T-cell (primary cell): ENCODE data around the gene C1QB. TPM values are rescaled to one million over a fixed set of nuclear protein-coding genes. Genes with fewer than 3 reads are reported as not detected.

Experiments
- ATAC-seq, 4 experiments: fragments of 200-7000 bp in 3 of 4; fragments of 150-1000 bp in 1 of 4; cut with Tn5 transposase; replicated peaks in 1 of 4; 1 replicate in 3 of 4; 2 replicates in 1 of 4; pipeline ENCODE4 v1.10.0; 2021; ENCODE audit warnings: moderate library complexity in 3 of 4, mild to moderate bottlenecking in 2 of 4, moderate number of reproducible peaks in 1 of 4
- CTCF ChIA-PET, 2 donors: fragments of 300-600 bp; sonication (Branson Sonifier 250); formaldehyde crosslinking; loops; one replicate each; lab custom pipeline; 2022; ENCODE audit warnings: antibody characterized with exemption in 2 of 2; lab: Charles Lee
- POLR2A ChIA-PET, 2 donors: fragments of 300-600 bp; sonication (Branson Sonifier 250); formaldehyde crosslinking; loops; one replicate each; lab custom pipeline; 2022; ENCODE audit warnings: antibody characterized with exemption in 2 of 2; lab: Charles Lee
- DNase-seq, 35 experiments: peaks; one replicate each; pipeline versions ENCODE4 v3.0.0 to v3.0.0-alpha.2; 2013 to 2023
- H3K27ac ChIP-seq: one replicate; pipeline ENCODE4 v1.5.1; 2013; ENCODE audit warnings: low read length
- H3K27me3 ChIP-seq, 2 experiments: replicated peaks in 1 of 2; 1 replicate in 1 of 2; 2 replicates in 1 of 2; pipeline versions ENCODE4 v1.6.1 to v1.7.0; 2013; ENCODE audit warnings: low read length in 1 of 2, mixed read lengths in 1 of 2; ENCODE audit not compliant: control insufficient read depth in 2 of 2, insufficient read depth in 2 of 2; ENCODE audit errors: extremely low read depth in 1 of 2
- H3K36me3 ChIP-seq, 2 donors: 1 replicate in 1 of 2; 2 replicates in 1 of 2; pipeline versions ENCODE4 v1.6.1 to v1.7.0; 2013; ENCODE audit warnings: low read length in 1 of 2; ENCODE audit not compliant: control insufficient read depth in 2 of 2, insufficient read depth in 1 of 2; ENCODE audit errors: extremely low read depth in 1 of 2
- H3K4me1 ChIP-seq, 2 experiments: 1 replicate in 1 of 2; 2 replicates in 1 of 2; pipeline versions ENCODE4 v1.6.1 to v1.7.0; 2013; ENCODE audit warnings: low read length in 2 of 2, mixed read lengths in 1 of 2; ENCODE audit not compliant: insufficient read depth in 2 of 2, control insufficient read depth in 1 of 2; ENCODE audit errors: extremely low read depth in 1 of 2
- H3K4me3 ChIP-seq, 2 donors: 1 replicate in 1 of 2; 2 replicates in 1 of 2; pipeline versions ENCODE4 v1.5.1 to v1.7.0; 2013; ENCODE audit warnings: mild to moderate bottlenecking in 2 of 2, low read length in 1 of 2, moderate library complexity in 1 of 2; ENCODE audit not compliant: control insufficient read depth in 1 of 2; ENCODE audit errors: extremely low read depth in 1 of 2
- H3K9me3 ChIP-seq: 2 replicates; pipeline ENCODE4 v1.7.0; 2013
- H3K27ac Mint-ChIP-seq, 2 donors: one replicate each; pipeline ENCODE4 v1.8.0; 2020 to 2021; ENCODE audit warnings: mild to moderate bottlenecking in 2 of 2, mixed read lengths in 2 of 2
- H3K27me3 Mint-ChIP-seq, 2 donors: one replicate each; pipeline ENCODE4 v1.8.0; 2021 to 2022; ENCODE audit warnings: mixed read lengths in 2 of 2
- H3K36me3 Mint-ChIP-seq: one replicate; pipeline ENCODE4 v1.8.0; 2021; ENCODE audit warnings: mixed read lengths
- H3K4me1 Mint-ChIP-seq, 3 donors: one replicate each; pipeline ENCODE4 v1.8.0; 2020 to 2022; ENCODE audit warnings: mixed read lengths in 3 of 3, mild to moderate bottlenecking in 1 of 3
- H3K4me3 Mint-ChIP-seq, 3 donors: one replicate each; pipeline ENCODE4 v1.8.0; 2020 to 2022; ENCODE audit warnings: mild to moderate bottlenecking in 3 of 3, mixed read lengths in 3 of 3, moderate library complexity in 3 of 3
- H3K9me3 Mint-ChIP-seq, 3 donors: one replicate each; pipeline ENCODE4 v1.8.0; 2020 to 2022; ENCODE audit warnings: mixed read lengths in 3 of 3
- WGBS: methylation state at CpG from one replicate; pipeline ENCODE4 v1.1.5; 2013; ENCODE audit warnings: missing lambda C conversion rate; ENCODE audit not compliant: insufficient coverage; 5-methylcytosine and 5-hydroxymethylcytosine counted together
- total RNA-seq, 35 experiments: library from RNA in 6 of 35; stranded (reverse) in 6 of 35; fragments of 120-200 nt in 1 of 35; gene quantifications; one replicate each; pipeline versions ENCODE4 v1.2.1 to v1.2.4 and lab custom pipeline; 2013 to 2026

The C1QB gene
- total RNA-seq, 5 donors from 2014 or later (not counting 1 experiment from before 2014, with no cell fraction given), result 1.1 to 1.3 (median 1.2) TPM; not detected in 2

DNA sequence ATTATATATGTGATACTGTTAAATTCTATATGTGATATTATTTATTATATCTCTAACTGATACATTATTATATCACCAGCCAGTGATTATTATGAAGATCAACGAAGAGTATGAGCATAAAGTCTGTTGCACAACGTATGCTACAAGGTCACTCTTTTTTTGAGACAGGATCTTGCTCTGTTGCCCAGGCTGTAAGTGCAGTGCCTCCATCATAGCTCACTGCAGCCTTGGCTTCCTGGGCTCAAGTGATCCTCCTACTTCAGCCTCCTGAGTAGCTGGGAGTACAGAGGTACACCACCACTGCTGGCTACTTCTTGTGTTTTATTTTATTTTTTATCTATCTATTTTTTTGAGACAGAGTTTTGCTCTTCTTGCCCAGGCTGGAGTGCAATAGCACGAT lies 43.6 kb downstream of the C1QB start:
- no peak overlapping the region for H3K27ac ChIP-seq
- Mint-ChIP-seq H3K27ac (no peak overlapping the region), H3K27me3 (peaks cover 1 to 9% of the 10 kb centered on the region in 2 donors), H3K9me3 (no peaks in the 10 kb centered on the region), H3K4me3 (no peak overlapping the region), H3K36me3 (no peaks in the 10 kb centered on the region), H3K4me1 (no peaks in the 10 kb centered on the region)
- CTCF ChIA-PET, result no interaction called here
- H3K36me3 ChIP-seq, result no peaks in the 10 kb centered on the region
- WGBS, result 100% methylated on average over 2 of the region's 3 CpGs
- H3K27me3 ChIP-seq, result peaks cover 2 to 16% of the 10 kb centered on the region in 2 experiments
- ATAC-seq (no peak), DNase-seq (no peak)
- no peak overlapping the region for H3K4me3 ChIP-seq
- no peaks in the 10 kb centered on the region for H3K9me3 ChIP-seq
- POLR2A ChIA-PET, result no interaction called here
- H3K4me1 ChIP-seq, result no peaks in the 10 kb centered on the region

- POLR2A ChIA-PET, result no interaction called here
- Histone ChIP-seq H3K27ac (no peak overlapping the region), H3K36me3 (no peaks in the 10 kb centered on the region), H3K4me3 (no peak overlapping the region), H3K27me3 (peaks cover 2 to 19% of the 10 kb centered on the region in 2 experiments), H3K4me1 (no peaks in the 10 kb centered on the region), H3K9me3 (no peaks in the 10 kb centered on the region)
- DNase-seq (no peak), ATAC-seq (no peak)
- H3K4me3 Mint-ChIP-seq, result no peak overlapping the region
- H3K27ac Mint-ChIP-seq, result no peak overlapping the region
- no peaks in the 10 kb centered on the region for H3K9me3 Mint-ChIP-seq
- H3K4me1 Mint-ChIP-seq, result no peaks in the 10 kb centered on the region
- peaks cover 1 to 14% of the 10 kb centered on the region in 2 donors for H3K27me3 Mint-ChIP-seq
- WGBS, result no CpG with 5 or more reads among the region's 5 CpGs
- H3K36me3 Mint-ChIP-seq, result no peaks in the 10 kb centered on the region
- CTCF ChIA-PET, result no interaction called here
These were observed 44.9 kb downstream of the C1QB start for GRCh38 chr1:22697980-22698379.

DNA sequence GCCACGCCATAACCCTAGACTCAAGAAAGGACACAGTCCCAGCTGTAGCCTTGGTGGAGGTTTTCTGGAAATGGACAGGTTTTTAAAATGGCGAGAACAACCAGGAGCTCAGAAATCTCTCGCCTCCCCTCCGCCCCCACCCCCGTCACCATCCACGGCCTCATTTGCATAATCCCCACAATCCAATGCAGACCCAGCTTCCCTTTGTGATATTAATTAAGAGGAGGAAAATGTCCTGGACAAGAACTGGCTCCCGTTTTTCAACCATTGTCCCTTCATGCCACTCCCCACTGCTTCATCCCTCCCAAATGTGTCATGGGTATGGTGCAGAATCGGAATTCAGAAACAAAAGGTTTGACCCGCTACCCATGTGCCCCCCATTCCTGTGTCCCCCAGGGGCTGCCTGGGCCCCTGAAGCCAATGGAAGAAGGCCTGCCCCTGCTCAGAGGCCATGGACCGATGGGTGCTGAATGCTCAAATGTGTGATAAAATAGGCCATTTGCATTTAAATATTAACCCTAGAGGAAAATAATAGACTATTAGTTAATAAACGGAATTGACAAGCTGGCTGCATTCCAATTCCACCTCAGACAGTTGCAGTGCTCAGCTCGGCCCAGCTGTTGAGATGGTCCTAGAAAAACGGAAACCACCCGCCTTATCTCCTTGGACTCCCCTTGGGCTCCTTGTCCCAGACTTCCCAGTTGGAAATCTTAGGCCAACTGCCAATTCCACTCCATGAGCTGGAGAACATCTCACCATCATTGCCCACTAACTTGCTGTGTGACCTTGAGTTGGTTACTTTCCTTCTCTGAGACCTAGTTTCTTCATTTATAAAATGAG lies 46.9 kb downstream of the C1QB start:
- ATAC-seq (no peak), DNase-seq (no peak)
- ChIA-PET POLR2A (no interaction called here), CTCF (interaction anchor here in 1 of 2 donors (0.6 kb wide), 1 partner anchor 24 kb away, joined by 4 read pairs; no protein-coding TSS in a partner anchor)
- no peak overlapping the region for H3K4me3 ChIP-seq
- no peak overlapping the region for H3K4me3 Mint-ChIP-seq
- H3K36me3 Mint-ChIP-seq, result no peaks in the 10 kb centered on the region
- H3K27ac Mint-ChIP-seq, result no peak overlapping the region
- WGBS, result 79% methylated on average over 3 of the region's 14 CpGs
- H3K9me3 Mint-ChIP-seq, result no peaks in the 10 kb centered on the region
- no peaks in the 10 kb centered on the region for H3K4me1 Mint-ChIP-seq
- H3K27me3 Mint-ChIP-seq, result peaks cover 5 to 9% of the 10 kb centered on the region in 2 donors
- H3K27me3 ChIP-seq, result peaks cover 2 to 21% of the 10 kb centered on the region in 2 experiments
- H3K9me3 ChIP-seq, result no peaks in the 10 kb centered on the region
- no peak overlapping the region for H3K27ac ChIP-seq
- H3K4me1 ChIP-seq, result no peaks in the 10 kb centered on the region
- no peaks in the 10 kb centered on the region for H3K36me3 ChIP-seq

GRCh38 chr1:22702296-22703085 lies 49.5 kb downstream of the C1QB start:
- ATAC-seq, result no peak
- Histone ChIP-seq H3K36me3 (no peaks in the 10 kb centered on the region), H3K9me3 (no peaks in the 10 kb centered on the region), H3K4me1 (no peaks in the 10 kb centered on the region), H3K4me3 (no peak overlapping the region), H3K27me3 (peaks cover 2 to 25% of the 10 kb centered on the region in 2 experiments), H3K27ac (no peak overlapping the region)
- H3K4me3 Mint-ChIP-seq, result no peak overlapping the region
- POLR2A ChIA-PET, result no interaction called here
- H3K9me3 Mint-ChIP-seq, result no peaks in the 10 kb centered on the region
- CTCF ChIA-PET, result interaction anchor here in 1 of 2 donors (1.5 kb wide), 1 partner anchor 262 kb away, joined by 3 read pairs; no protein-coding TSS in a partner anchor
- 78% methylated on average over 9 of the region's 12 CpGs for WGBS
- DNase-seq, result no peak
- H3K27me3 Mint-ChIP-seq, result peaks cover 9 to 19% of the 10 kb centered on the region in 2 donors
- H3K27ac Mint-ChIP-seq, result no peak overlapping the region
- no peaks in the 10 kb centered on the region for H3K36me3 Mint-ChIP-seq
- H3K4me1 Mint-ChIP-seq, result no peaks in the 10 kb centered on the region

DNA sequence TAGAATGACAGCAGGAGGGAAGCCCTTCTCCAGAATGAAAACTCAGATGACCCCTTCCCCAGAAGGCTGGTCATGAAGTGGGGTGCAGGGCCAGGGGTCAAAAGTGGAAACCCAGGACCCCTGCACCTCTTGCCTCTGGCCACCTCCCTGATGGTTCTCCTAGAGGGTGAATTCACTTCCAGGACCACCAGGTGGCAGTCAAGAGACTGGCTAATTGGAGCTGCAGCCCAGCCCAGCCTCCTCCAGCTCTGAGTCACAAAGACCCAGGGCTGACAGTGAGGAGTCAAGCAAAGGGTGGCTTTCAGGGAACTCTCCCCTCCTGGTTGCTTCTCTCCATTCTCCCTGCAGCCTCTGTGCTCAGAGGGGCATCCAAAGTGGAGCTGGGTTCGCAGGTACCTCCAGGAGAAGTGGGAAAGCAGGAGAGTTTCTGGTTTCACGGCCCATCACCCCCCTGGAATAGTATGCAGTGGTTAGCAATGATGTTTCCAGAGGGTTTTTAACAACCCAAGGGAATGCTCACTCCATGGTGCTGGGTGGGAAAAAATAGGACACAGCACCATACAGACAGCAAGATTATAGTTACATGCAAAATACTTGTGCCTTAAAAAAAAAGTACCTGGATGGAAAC lies 51.5 kb downstream of the C1QB start:
- Mint-ChIP-seq H3K36me3 (no peaks in the 10 kb centered on the region), H3K27ac (no peak overlapping the region), H3K4me3 (no peak overlapping the region), H3K4me1 (no peaks in the 10 kb centered on the region), H3K9me3 (no peaks in the 10 kb centered on the region), H3K27me3 (peaks cover 29 to 32% of the 10 kb centered on the region in 2 donors)
- H3K4me1 ChIP-seq, result no peaks in the 10 kb centered on the region
- H3K27ac ChIP-seq, result no peak overlapping the region
- ATAC-seq (peak; percentile 36 to 93 (median 91)), DNase-seq (peak; percentile 6 to 75 (median 55))
- no CpG with 5 or more reads among the region's 2 CpGs for whole genome bisulfite sequencing
- H3K9me3 ChIP-seq, result no peaks in the 10 kb centered on the region
- ChIA-PET POLR2A (no interaction called here), CTCF (interaction anchor here (0.6 to 0.8 kb wide), 4 partner anchors 17 to 493 kb away, joined by 3 to 6 read pairs (median 4); no protein-coding TSS in a partner anchor)
- no peak overlapping the region for H3K4me3 ChIP-seq
- peaks cover 0 to 38% of the 10 kb centered on the region in 2 experiments for H3K27me3 ChIP-seq
- H3K36me3 ChIP-seq, result no peaks in the 10 kb centered on the region

- Histone ChIP-seq H3K27ac (no peak overlapping the region), H3K4me1 (peaks cover 0 to 6% of the 10 kb centered on the region in 2 experiments), H3K27me3 (peaks cover 0 to 42% of the 10 kb centered on the region in 2 experiments), H3K4me3 (no peak overlapping the region), H3K9me3 (no peaks in the 10 kb centered on the region), H3K36me3 (no peaks in the 10 kb centered on the region)
- no peaks in the 10 kb centered on the region for H3K9me3 Mint-ChIP-seq
- H3K4me1 Mint-ChIP-seq, result peaks cover 0 to 3% (median 2%) of the 10 kb centered on the region in 3 donors
- ATAC-seq, result no peak
- H3K27me3 Mint-ChIP-seq, result peaks cover 32 to 35% of the 10 kb centered on the region in 2 donors
- no peak overlapping the region for H3K27ac Mint-ChIP-seq
- POLR2A ChIA-PET, result no interaction called here
- H3K36me3 Mint-ChIP-seq, result no peaks in the 10 kb centered on the region
- no peak for DNase-seq
- H3K4me3 Mint-ChIP-seq, result no peak overlapping the region
- CTCF ChIA-PET, result no interaction called here
These were observed 52.5 kb downstream of the C1QB start for GRCh38 chr1:22705586-22705985.
